Measurements from ENCODE around the gene PID1.

Gene PID1

DNA sequence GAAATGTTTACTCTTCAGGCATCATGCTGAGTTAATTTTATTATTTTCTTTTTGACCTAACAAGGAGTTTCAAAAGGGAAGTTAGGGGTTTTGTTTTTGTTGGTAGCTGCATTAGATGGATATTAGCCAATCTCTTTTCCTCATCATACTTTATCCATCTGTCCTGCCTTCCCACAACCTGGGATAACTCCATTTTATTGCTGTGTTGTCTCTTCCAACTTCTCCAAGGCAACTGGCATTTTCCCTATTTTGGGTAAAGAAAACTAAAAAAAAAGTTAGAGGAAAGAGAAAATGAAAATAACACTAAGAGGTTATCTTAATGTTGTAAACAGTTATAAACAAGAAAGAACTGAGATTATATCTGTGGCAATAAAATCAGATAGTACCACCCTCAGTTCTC lies 147.0 kb downstream of the PID1 start:
- Mint-ChIP-seq H3K9me3 (peaks cover 8% of the 10 kb centered on the region), H3K27ac (peak overlapping the region in 1 of 3 experiments; percentile 25), H3K27me3 (ENCODE audit: low read depth) (no peaks in the 10 kb centered on the region), H3K4me1 (no peaks in the 10 kb centered on the region), H3K4me3 (no peak overlapping the region), H3K36me3 (ENCODE audit: low read depth) (no peaks in the 10 kb centered on the region)
- TF ChIP-seq, protein P1, sequence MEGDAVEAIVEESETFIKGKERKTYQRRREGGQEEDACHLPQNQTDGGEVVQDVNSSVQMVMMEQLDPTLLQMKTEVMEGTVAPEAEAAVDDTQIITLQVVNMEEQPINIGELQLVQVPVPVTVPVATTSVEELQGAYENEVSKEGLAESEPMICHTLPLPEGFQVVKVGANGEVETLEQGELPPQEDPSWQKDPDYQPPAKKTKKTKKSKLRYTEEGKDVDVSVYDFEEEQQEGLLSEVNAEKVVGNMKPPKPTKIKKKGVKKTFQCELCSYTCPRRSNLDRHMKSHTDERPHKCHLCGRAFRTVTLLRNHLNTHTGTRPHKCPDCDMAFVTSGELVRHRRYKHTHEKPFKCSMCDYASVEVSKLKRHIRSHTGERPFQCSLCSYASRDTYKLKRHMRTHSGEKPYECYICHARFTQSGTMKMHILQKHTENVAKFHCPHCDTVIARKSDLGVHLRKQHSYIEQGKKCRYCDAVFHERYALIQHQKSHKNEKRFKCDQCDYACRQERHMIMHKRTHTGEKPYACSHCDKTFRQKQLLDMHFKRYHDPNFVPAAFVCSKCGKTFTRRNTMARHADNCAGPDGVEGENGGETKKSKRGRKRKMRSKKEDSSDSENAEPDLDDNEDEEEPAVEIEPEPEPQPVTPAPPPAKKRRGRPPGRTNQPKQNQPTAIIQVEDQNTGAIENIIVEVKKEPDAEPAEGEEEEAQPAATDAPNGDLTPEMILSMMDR (IDR thresholded peaks at IDR 0.05; ENCODE audit: unreplicated experiment in 3 of 3) = no peak

DNA sequence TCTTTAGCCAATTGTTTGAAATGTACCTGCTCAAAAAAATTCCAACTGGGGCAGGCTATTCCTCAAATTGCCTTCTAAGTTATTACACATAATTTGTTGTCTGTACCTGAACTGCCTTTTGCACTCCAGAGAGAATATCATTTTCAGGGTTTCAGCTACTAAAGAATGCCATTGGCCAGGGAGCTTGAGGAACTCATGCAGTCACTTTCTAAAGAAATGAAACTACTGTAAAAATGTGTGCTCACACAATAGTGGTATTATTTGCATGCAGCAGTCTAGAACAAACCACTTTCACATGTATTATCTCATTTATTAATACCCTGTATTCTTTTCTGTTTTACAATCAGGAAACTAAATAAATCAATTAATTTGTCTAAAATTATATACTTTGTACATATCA lies 152.2 kb downstream of the PID1 start:
- Mint-ChIP-seq H3K4me3 (no peak overlapping the region), H3K27ac (no peak overlapping the region), H3K27me3 (ENCODE audit: low read depth) (no peaks in the 10 kb centered on the region), H3K4me1 (no peaks in the 10 kb centered on the region), H3K9me3 (no peaks in the 10 kb centered on the region), H3K36me3 (ENCODE audit: low read depth) (no peaks in the 10 kb centered on the region)
- TF ChIP-seq, protein P1 (IDR thresholded peaks at IDR 0.05; ENCODE audit: unreplicated experiment in 3 of 3) = no peak

DNA sequence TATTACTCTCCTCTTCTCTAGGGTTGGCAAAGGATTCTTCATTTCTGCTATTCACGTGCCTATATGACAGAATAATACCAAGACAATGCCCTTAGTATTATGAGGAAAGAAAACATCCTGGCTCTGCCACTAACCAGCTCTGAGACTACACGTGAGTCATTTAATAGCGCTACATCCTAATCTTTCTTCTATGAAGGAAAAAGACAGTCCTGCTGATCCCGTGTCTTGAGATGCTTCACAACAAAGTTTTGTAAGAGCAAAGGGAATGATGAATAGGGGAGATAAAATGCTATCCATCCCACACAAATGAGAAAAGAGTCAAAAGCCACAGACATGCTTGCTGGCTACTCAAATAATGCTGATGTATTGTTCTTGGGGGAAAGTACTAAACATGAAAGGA lies 152.8 kb downstream of the PID1 start:
- Mint-ChIP-seq H3K4me1 (no peaks in the 10 kb centered on the region), H3K27ac (no peak overlapping the region), H3K36me3 (ENCODE audit: low read depth) (no peaks in the 10 kb centered on the region), H3K27me3 (ENCODE audit: low read depth) (no peaks in the 10 kb centered on the region), H3K4me3 (no peak overlapping the region), H3K9me3 (no peaks in the 10 kb centered on the region)
- TF ChIP-seq, protein P1 (IDR thresholded peaks at IDR 0.05; ENCODE audit: unreplicated experiment in 3 of 3) = no peak

DNA sequence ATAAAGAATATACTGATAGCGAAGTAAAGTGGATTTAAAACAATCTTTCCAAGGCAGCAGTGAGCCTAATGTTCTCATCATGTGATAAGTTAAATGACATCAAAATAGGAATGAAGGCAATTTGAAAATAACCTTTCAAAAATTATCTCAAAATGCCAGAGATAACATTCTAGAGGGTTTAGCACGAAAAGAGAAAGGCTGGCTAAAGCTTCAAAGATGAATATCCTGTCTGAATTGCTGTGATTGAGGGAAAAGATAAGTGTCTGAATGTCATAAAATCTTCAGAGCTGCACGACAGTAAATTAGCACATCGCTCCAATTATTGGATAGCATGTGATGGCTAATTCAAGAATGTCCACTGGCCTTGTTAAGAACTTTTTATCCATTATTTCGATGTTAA lies 159.3 kb downstream of the PID1 start:
- H3K4me1 Mint-ChIP-seq = no peaks in the 10 kb centered on the region

DNA sequence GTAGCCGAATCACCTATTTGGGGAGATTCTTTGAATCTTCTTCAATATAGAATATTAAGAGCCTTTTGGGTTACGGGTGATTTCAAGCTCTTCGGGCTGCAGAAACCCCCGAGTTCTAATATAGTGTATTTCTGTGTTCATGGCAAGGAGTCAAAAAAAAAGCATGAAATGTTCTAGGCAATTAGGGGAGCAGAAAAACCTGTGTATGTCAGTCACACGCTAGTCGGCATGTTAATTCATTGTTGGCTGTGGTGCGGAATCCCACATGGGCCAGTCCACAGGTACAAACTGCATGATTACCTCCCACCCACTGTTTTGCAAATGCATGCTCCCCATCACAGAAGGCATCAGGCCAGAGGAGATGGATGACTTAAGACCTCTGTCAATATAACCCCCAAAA lies 161.9 kb downstream of the PID1 start:
- TF ChIP-seq, protein P1 (IDR thresholded peaks at IDR 0.05; ENCODE audit: unreplicated experiment in 3 of 3) = no peak
- H3K4me3 Mint-ChIP-seq = no peak overlapping the region
- no peaks in the 10 kb centered on the region for H3K4me1 Mint-ChIP-seq
- no peaks in the 10 kb centered on the region for H3K27me3 Mint-ChIP-seq (ENCODE audit: low read depth)
- no peaks in the 10 kb centered on the region for H3K9me3 Mint-ChIP-seq
- H3K27ac Mint-ChIP-seq = no peak overlapping the region
- no peaks in the 10 kb centered on the region for H3K36me3 Mint-ChIP-seq (ENCODE audit: low read depth)

More for the DNA sequence above, 159.3 kb downstream of the PID1 start:
- TF ChIP-seq, protein P1 (IDR thresholded peaks at IDR 0.05; ENCODE audit: unreplicated experiment in 3 of 3) = no peak
- no peak overlapping the region for H3K27ac Mint-ChIP-seq
- no peaks in the 10 kb centered on the region for H3K27me3 Mint-ChIP-seq (ENCODE audit: low read depth)
- H3K4me3 Mint-ChIP-seq = no peak overlapping the region
- H3K36me3 Mint-ChIP-seq (ENCODE audit: low read depth) = no peaks in the 10 kb centered on the region
- no peaks in the 10 kb centered on the region for H3K9me3 Mint-ChIP-seq

DNA sequence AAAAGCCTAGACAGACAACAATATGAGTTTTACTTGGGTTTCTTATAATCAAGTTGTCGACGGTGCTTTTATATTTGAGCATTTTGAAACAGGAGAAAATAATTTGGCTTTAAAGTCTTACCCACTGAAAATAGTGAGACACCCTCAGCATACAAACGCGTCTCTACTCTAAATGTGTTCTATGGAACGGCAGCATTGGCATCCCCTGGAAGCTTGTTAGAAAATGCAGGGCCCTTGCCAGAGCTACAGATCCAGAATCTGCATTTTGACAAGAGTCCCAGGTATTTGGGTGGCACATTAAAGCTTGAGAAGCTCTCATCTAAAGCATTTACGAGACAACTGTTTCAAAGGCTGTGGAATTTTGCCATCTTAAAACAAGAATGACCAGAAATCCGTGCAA lies 163.5 kb downstream of the PID1 start:
- H3K27ac Mint-ChIP-seq = no peak overlapping the region
- H3K27me3 Mint-ChIP-seq (ENCODE audit: low read depth) = no peaks in the 10 kb centered on the region
- no peaks in the 10 kb centered on the region for H3K36me3 Mint-ChIP-seq (ENCODE audit: low read depth)
- no peaks in the 10 kb centered on the region for H3K4me1 Mint-ChIP-seq
- H3K9me3 Mint-ChIP-seq = no peaks in the 10 kb centered on the region
- TF ChIP-seq, protein P1 (IDR thresholded peaks at IDR 0.05; ENCODE audit: unreplicated experiment in 3 of 3) = no peak
- no peak overlapping the region for H3K4me3 Mint-ChIP-seq

Measured in nephron (organoid).